ENCODE results near the gene ANKLE2.
"Not testable (repeated sequence)": the region's sequence is repeated elsewhere in the genome, so short reads cannot be mapped to it uniquely, and the experiment has no call there.

ANKLE2 gene

GRCh38 chr12:132761921-132762583 lies 420 bp upstream of the ANKLE2 start:
- peak overlapping the region; percentile 84 for H3K4me3 ChIP-seq (ENCODE audit: low read depth, low read length)
- DNase-seq (ENCODE audit: low read depth) = peak; percentile 59
- peak; percentile 13 for TF ChIP-seq CTCF (IDR thresholded peaks at IDR 0.05; ENCODE audit: low read depth, low read length, missing control alignments)

GRCh38 chr12:132759359-132759758 lies 2.3 kb downstream of the ANKLE2 start:
- no peak for DNase-seq (ENCODE audit: low read depth)
- TF ChIP-seq CTCF (IDR thresholded peaks at IDR 0.05; ENCODE audit: low read depth, low read length, missing control alignments) = no peak
- peak overlapping the region; percentile 43 for H3K4me3 ChIP-seq (ENCODE audit: low read depth, low read length)

GRCh38 chr12:132758825-132759224 lies 2.8 kb downstream of the ANKLE2 start:
- H3K4me3 ChIP-seq (ENCODE audit: low read depth, low read length); DNase-seq (ENCODE audit: low read depth): not testable (repeated sequence)

GRCh38 chr12:132754160-132754932 lies 7.3 kb downstream of the ANKLE2 start:
- no peak overlapping the region for H3K4me3 ChIP-seq (ENCODE audit: low read depth, low read length)
- no peak for DNase-seq (ENCODE audit: low read depth)
- TF ChIP-seq CTCF (IDR thresholded peaks at IDR 0.05; ENCODE audit: low read depth, low read length, missing control alignments) = no peak

GRCh38 chr12:132753670-132754069 lies 8.0 kb downstream of the ANKLE2 start:
- DNase-seq (ENCODE audit: low read depth); H3K4me3 ChIP-seq (ENCODE audit: low read depth, low read length): not testable (repeated sequence)

- no peak overlapping the region for H3K4me3 ChIP-seq (ENCODE audit: low read depth, low read length)
- TF ChIP-seq CTCF (IDR thresholded peaks at IDR 0.05; ENCODE audit: low read depth, low read length, missing control alignments) = no peak
- no peak for DNase-seq (ENCODE audit: low read depth)
Observed at GRCh38 chr12:132748319-132748718, 13.3 kb downstream of the ANKLE2 start.

- no peak overlapping the region for H3K4me3 ChIP-seq (ENCODE audit: low read depth, low read length)
- TF ChIP-seq CTCF (IDR thresholded peaks at IDR 0.05; ENCODE audit: low read depth, low read length, missing control alignments) = no peak
- DNase-seq (ENCODE audit: low read depth) = no peak
Observed at GRCh38 chr12:132747896-132748295, 13.7 kb downstream of the ANKLE2 start.

GRCh38 chr12:132747395-132747794 lies 14.2 kb downstream of the ANKLE2 start:
- TF ChIP-seq CTCF (IDR thresholded peaks at IDR 0.05; ENCODE audit: low read depth, low read length, missing control alignments) = no peak
- DNase-seq (ENCODE audit: low read depth) = no peak

More at GRCh38 chr12:132747395-132747794, 14.2 kb downstream of the ANKLE2 start:
- no peak overlapping the region for H3K4me3 ChIP-seq (ENCODE audit: low read depth, low read length)

Data from GM12864 (cell line).